GM12878 (cell line): ENCODE data around the gene P3R3URF. TPM values are rescaled to one million over a fixed set of nuclear protein-coding genes. Genes with fewer than 3 reads are reported as not detected.

ENCODE experiments used
- ATAC-seq: fragments of 200-7000 bp; cut with Tn5 transposase; 3 replicates; pipeline ENCODE4 v1.9.1; 2020; ENCODE audit warnings: mild to moderate bottlenecking, moderate library complexity
- BruUV-seq: library from RNA; stranded (reverse); fragments of 400-500 nt; replicated peaks from 2 replicates; lab custom pipeline; 2021; lab: Mats Ljungman, UMichigan
- CTCF ChIA-PET: fragments of 300-600 bp; sonication (Branson Sonifier 250); formaldehyde crosslinking; extraction: SDS; loops from one replicate; lab custom pipeline; 2021; ENCODE audit warnings: inconsistent platforms; lab: Yijun Ruan, JAX
- POLR2A ChIA-PET: fragments of 350-600 bp; formaldehyde crosslinking; extraction: SDS; loops from one replicate; lab custom pipeline; 2021; ENCODE audit warnings: inconsistent platforms; lab: Charles Lee
- RAD21 ChIA-PET: fragments of 300-600 bp; sonication (Branson Sonifier 250); formaldehyde crosslinking; loops from one replicate; lab custom pipeline; 2023; ENCODE audit warnings: antibody characterized with exemption; ENCODE audit not compliant: unreplicated experiment; lab: Charles Lee
- SMC1A ChIA-PET: fragments of 300-600 bp; sonication (Branson Sonifier 250); formaldehyde crosslinking; loops from one replicate; lab custom pipeline; 2023; ENCODE audit not compliant: unreplicated experiment, uncharacterized antibody; lab: Charles Lee
- DNase-seq: peaks from one replicate; pipeline ENCODE4 v3.0.0-alpha.2; 2011; ENCODE audit warnings: low read depth, low spot score
- FAIRE-seq: peaks from 3 replicates; lab custom pipeline; 2011; peaks lifted over from hg19 to GRCh38; lab: Jason Lieb, UNC
- H2AFZ ChIP-seq: 2 replicates; pipeline ENCODE4 v1.6.0; 2011; ENCODE audit warnings: low read depth, low read length, control low read depth; ENCODE audit not compliant: control insufficient read depth
- H3K27ac ChIP-seq: 2 replicates; pipeline ENCODE4 v1.5.1; 2011; ENCODE audit warnings: control low read depth; ENCODE audit not compliant: control insufficient read depth, insufficient read depth
- H3K27me3 ChIP-seq, 2 experiments: replicated peaks in 1 of 2; 2 replicates each; pipeline versions ENCODE4 v1.6.0 to v1.6.1; 2011; ENCODE audit warnings: low read length in 1 of 2; ENCODE audit not compliant: control insufficient read depth in 2 of 2, insufficient read depth in 2 of 2
- H3K36me3 ChIP-seq, 2 experiments: 2 replicates each; pipeline ENCODE4 v1.5.1; 2011; ENCODE audit warnings: low read length in 1 of 2; ENCODE audit not compliant: control insufficient read depth in 2 of 2, insufficient read depth in 2 of 2
- H3K4me1 ChIP-seq: 2 replicates; pipeline ENCODE4 v1.6.1; 2011; ENCODE audit warnings: mild to moderate bottlenecking, low read length, moderate library complexity, mixed read lengths; ENCODE audit not compliant: control insufficient read depth, insufficient read depth
- H3K4me2 ChIP-seq: 2 replicates; pipeline ENCODE4 v1.6.0; 2011; ENCODE audit warnings: control low read depth; ENCODE audit not compliant: control insufficient read depth, insufficient read depth
- H3K4me3 ChIP-seq: fragments of 200-600 bp; sonication (generic); 2 replicates; pipeline ENCODE4 v1.5.1; 2016
- H3K79me2 ChIP-seq: 2 replicates; pipeline ENCODE4 v1.6.0; 2011; ENCODE audit warnings: low read length; ENCODE audit not compliant: control insufficient read depth, insufficient read depth
- H3K9ac ChIP-seq: 2 replicates; pipeline ENCODE4 v1.8.0; 2011; ENCODE audit warnings: low read length, control low read depth, mixed read lengths; ENCODE audit not compliant: control insufficient read depth, insufficient read depth
- H3K9me3 ChIP-seq: replicated peaks from 3 replicates; pipeline ENCODE4 v1.5.1; 2011; ENCODE audit warnings: mild to moderate bottlenecking, low read length; ENCODE audit not compliant: control insufficient read depth, insufficient read depth
- H4K20me1 ChIP-seq: 2 replicates; pipeline ENCODE4 v1.6.0; 2011; ENCODE audit not compliant: control insufficient read depth, insufficient read depth
- CREM ChIP-seq: IDR thresholded peaks from 2 replicates; pipeline ENCODE4 v1.6.1; 2014; ENCODE audit warnings: antibody characterized with exemption, low read depth
- MEF2B ChIP-seq: fragments of 450-650 bp; IDR thresholded peaks from 2 replicates; pipeline ENCODE4 v1.6.1; 2018; ENCODE audit warnings: mild to moderate bottlenecking, moderate library complexity; ENCODE audit not compliant: partially characterized antibody, poor library complexity, severe bottlenecking
- MXI1 ChIP-seq: fragments of 150-350 bp; IDR thresholded peaks from 2 replicates; pipeline ENCODE4 v1.6.1; 2011; ENCODE audit warnings: low read depth, mild to moderate bottlenecking, inconsistent platforms, low read length, improper control_type of control experiment
- NRF1 ChIP-seq: conservative IDR thresholded peaks from 2 replicates; pipeline ENCODE4 v1.6.1; 2011; ENCODE audit warnings: mild to moderate bottlenecking, low read depth, low read length, improper control_type of control experiment
- RUNX3 ChIP-seq: IDR thresholded peaks from 2 replicates; pipeline ENCODE4 v1.6.1; 2012; ENCODE audit warnings: low read length, inconsistent platforms
- SMAD5 ChIP-seq: IDR thresholded peaks from 2 replicates; pipeline ENCODE4 v1.6.1; 2016; ENCODE audit warnings: antibody characterized with exemption, low read depth
- ZBTB11 ChIP-seq: fragments of 450-650 bp; formaldehyde crosslinking; IDR thresholded peaks from 2 replicates; pipeline ENCODE4 v1.5.0; 2022; ENCODE audit warnings: mild to moderate bottlenecking, missing genetic modification characterization
- WGBS: methylation state at CpG from one replicate; pipeline ENCODE4 v1.1.6; 2016; ENCODE audit warnings: low lambda C conversion rate; ENCODE audit not compliant: insufficient replicate concordance, insufficient coverage; ENCODE audit errors: missing lambda C conversion rate; 5-methylcytosine and 5-hydroxymethylcytosine counted together
- in situ Hi-C: fragments of 300-500 bp; cut with MboI; formaldehyde crosslinking; loops from 9 replicates; pipeline ENCODE4 v1.14.3; 2018; ENCODE audit warnings: mixed read lengths
- intact Hi-C: fragments of 100-400 bp; cut with micrococcal nuclease; formaldehyde crosslinking; loops from one replicate; pipeline ENCODE4 v1.14.2; 2022; ENCODE audit not compliant: unreplicated experiment
- polyA plus RNA-seq, 11 experiments: library from polyadenylated mRNA; depleted of rRNA in 4 of 11; unstranded in 6 of 11; stranded (reverse) in 5 of 11; fragments of >200 nt; fragmentation: Nextera tagmentation in 4 of 11; fragmentation: Illumina TruSeq in 1 of 11; extraction: Ambion mirVana in 4 of 11; extraction: Trizol in 1 of 11; gene quantifications; 1 replicate in 1 of 11; 2 replicates in 10 of 11; pipeline versions ENCODE4 v1.2.1 to v1.2.3, GENCODE V29; 2011 to 2016; ENCODE audit warnings: inconsistent platforms in 2 of 11, missing spikeins in 2 of 11, low read depth in 1 of 11
- total RNA-seq, 4 experiments: library from RNA; depleted of rRNA in 3 of 4; stranded (reverse); fragments of >200 nt in 3 of 4; fragmentation: Illumina TruSeq in 1 of 4; extraction: Trizol in 1 of 4; gene quantifications; 2 replicates each; pipeline versions ENCODE4 v1.2.1 to v1.2.3, GENCODE V29; 2013 to 2021

P3R3URF gene
- total and polyA plus RNA-seq, 10 of the 15 experiments (the other 5 are each of a cell fraction or from before 2014, with no cell fraction given): not detected

GRCh38 chr1:46158312-46159281 is 17.7 kb downstream of the P3R3URF start:
- DNase-seq (no peak), ATAC-seq (peak; percentile 66), FAIRE-seq (no peak)
- no peak overlapping the region for H3K4me2 ChIP-seq
- ChIA-PET POLR2A (interaction anchor here (0.5 to 2.3 kb wide), 3 partner anchors 8 to 95 kb away, joined by 3 to 5 read pairs (median 3); no protein-coding TSS in a partner anchor), RAD21 (interaction anchor here (0.7 to 2.5 kb wide), 6 partner anchors 20 to 472 kb away, joined by 3 to 13 read pairs (median 4); partner anchors contain the start of gene GPBP1L1), SMC1A (interaction anchor here (0.6 to 4.2 kb wide), 12 partner anchors 9 to 560 kb away, joined by 3 to 20 read pairs (median 6); partner anchors contain the start of genes PIK3R3 and TSPAN1), CTCF (interaction anchor here (0.6 to 1.7 kb wide), 4 partner anchors 17 to 131 kb away, joined by 3 to 4 read pairs (median 4); partner anchors contain the start of gene P3R3URF)
- in situ Hi-C loops (no loop called here), intact Hi-C loops (no loop called here)
- no peaks in the 10 kb centered on the region for H4K20me1 ChIP-seq
- BruUV-seq: no TSS peak
- no peaks in the 10 kb centered on the region for H3K27me3 ChIP-seq
- H3K4me3 ChIP-seq: no peak overlapping the region
- H2AFZ ChIP-seq: no peak overlapping the region; the same call in 1 of the 2 replicates
- no peak overlapping the region for H3K9ac ChIP-seq
- 91% methylated on average over 13 of the region's 13 CpGs for WGBS
- H3K36me3 ChIP-seq: no peaks in the 10 kb centered on the region
- no peak overlapping the region for H3K27ac ChIP-seq
- no peaks in the 10 kb centered on the region for H3K79me2 ChIP-seq
- H3K4me1 ChIP-seq: peaks cover 10% of the 10 kb centered on the region
- H3K9me3 ChIP-seq: no peaks in the 10 kb centered on the region; the same call in 2 of the 3 replicates
- TF ChIP-seq MEF2B (peak; percentile 32), CREM (no peak)

GRCh38 chr1:46157916-46158311 is 18.4 kb downstream of the P3R3URF start:
- no TSS peak for BruUV-seq
- FAIRE-seq (no peak), DNase-seq (no peak), ATAC-seq (no peak)
- 78% methylated on average over 1 of the region's 1 CpG for WGBS
- Histone ChIP-seq H3K27me3 (no peaks in the 10 kb centered on the region), H3K9ac (no peak overlapping the region), H3K9me3 (no peaks in the 10 kb centered on the region; the same call in 2 of the 3 replicates), H2AFZ (no peak overlapping the region), H3K79me2 (no peaks in the 10 kb centered on the region), H3K27ac (no peak overlapping the region), H3K36me3 (no peaks in the 10 kb centered on the region), H3K4me2 (no peak overlapping the region), H3K4me3 (no peak overlapping the region), H4K20me1 (no peaks in the 10 kb centered on the region), H3K4me1 (peaks cover 10% of the 10 kb centered on the region)
- ChIA-PET CTCF (interaction anchor here (0.7 to 1.7 kb wide), 5 partner anchors 9 to 120 kb away, joined by 3 to 4 read pairs (median 3); no protein-coding TSS in a partner anchor), SMC1A (interaction anchor here (0.8 to 4.2 kb wide), 6 partner anchors 17 to 114 kb away, joined by 3 to 20 read pairs (median 4); partner anchors contain the start of genes P3R3URF and TSPAN1), POLR2A (interaction anchor here (1.1 to 2.3 kb wide), 2 partner anchors 9 to 94 kb away, joined by 3 to 5 read pairs; no protein-coding TSS in a partner anchor), RAD21 (interaction anchor here (0.7 to 2.0 kb wide), 5 partner anchors 20 to 472 kb away, joined by 3 to 4 read pairs (median 3); partner anchors contain the start of gene GPBP1L1)
- in situ Hi-C loops (no loop called here), intact Hi-C loops (no loop called here)
- TF ChIP-seq MXI1 (no peak), ZBTB11 (CRISPR knock-in tag) (no peak), NRF1 (no peak), SMAD5 (no peak), RUNX3 (no peak)
